Mesendoderm (in vitro differentiated cells): Measurements from ENCODE around the gene BMP8B.
"Not testable (repeated sequence)": the region's sequence is repeated elsewhere in the genome, so short reads cannot be mapped to it uniquely, and the experiment has no call there.

Source experiments
- DNase-seq: peaks from one replicate; pipeline ENCODE4 v3.0.0; 2013
- H2AK5ac ChIP-seq: 2 replicates; pipeline ENCODE4 v1.6.1; 2013; ENCODE audit warnings: low read length, inconsistent platforms
- H2BK120ac ChIP-seq: 2 replicates; pipeline ENCODE4 v1.6.1; 2013; ENCODE audit warnings: low read depth, mild to moderate bottlenecking, low read length, moderate library complexity, mixed read lengths
- H2BK15ac ChIP-seq: replicated peaks from 2 replicates; pipeline ENCODE4 v1.6.1; 2013; ENCODE audit warnings: low read depth, mild to moderate bottlenecking, moderate library complexity
- H2BK5ac ChIP-seq: 2 replicates; pipeline ENCODE4 v1.6.1; 2013; ENCODE audit warnings: low read length, inconsistent platforms
- H3K18ac ChIP-seq: 2 replicates; pipeline ENCODE4 v1.6.1; 2013; ENCODE audit warnings: mild to moderate bottlenecking, low read length, mixed read lengths
- H3K23ac ChIP-seq: one replicate; pipeline ENCODE4 v1.6.1; 2013; ENCODE audit warnings: low read length
- H3K27ac ChIP-seq: 2 replicates; pipeline ENCODE4 v1.5.1; 2013; ENCODE audit warnings: low read depth, mild to moderate bottlenecking, inconsistent platforms, low read length, moderate library complexity
- H3K27me3 ChIP-seq: 2 replicates; pipeline ENCODE4 v1.6.1; 2013; ENCODE audit warnings: low read length, control low read depth, mild to moderate bottlenecking, inconsistent platforms; ENCODE audit not compliant: insufficient read depth, poor library complexity
- H3K36me3 ChIP-seq: 2 replicates; pipeline ENCODE4 v1.6.1; 2013; ENCODE audit warnings: low read length, inconsistent platforms; ENCODE audit not compliant: control insufficient read depth, insufficient read depth
- H3K4ac ChIP-seq: one replicate; pipeline ENCODE4 v1.6.1; 2013; ENCODE audit warnings: low read depth, mild to moderate bottlenecking, low read length, moderate library complexity
- H3K4me1 ChIP-seq: 2 replicates; pipeline ENCODE4 v1.6.1; 2013; ENCODE audit warnings: low read depth, low read length, inconsistent platforms; ENCODE audit not compliant: control insufficient read depth
- H3K4me2 ChIP-seq: 2 replicates; pipeline ENCODE4 v1.6.1; 2013; ENCODE audit warnings: low read length
- H3K4me3 ChIP-seq: 2 replicates; pipeline ENCODE4 v1.5.1; 2013; ENCODE audit warnings: mild to moderate bottlenecking, low read length
- H3K56ac ChIP-seq: one replicate; pipeline ENCODE4 v1.6.1; 2013; ENCODE audit warnings: low read length
- H3K79me1 ChIP-seq: 2 replicates; pipeline ENCODE4 v1.6.1; 2013; ENCODE audit warnings: low read length, inconsistent platforms
- H3K79me2 ChIP-seq: 2 replicates; pipeline ENCODE4 v1.6.1; 2013; ENCODE audit warnings: mild to moderate bottlenecking, low read length; ENCODE audit not compliant: control insufficient read depth, insufficient read depth
- H3K9ac ChIP-seq: 2 replicates; pipeline ENCODE4 v1.6.1; 2013; ENCODE audit warnings: low read length, inconsistent platforms
- H4K5ac ChIP-seq: one replicate; pipeline ENCODE4 v1.6.1; 2013; ENCODE audit warnings: low read length
- H4K8ac ChIP-seq: one replicate; pipeline ENCODE4 v1.6.1; 2013; ENCODE audit warnings: low read depth, mild to moderate bottlenecking, control low read depth, low read length, moderate library complexity
- WGBS: extraction: QIAGEN DNeasy Blood & Tissue Kit; methylation state at CpG from one replicate; pipeline ENCODE4 v1.1.7; 2013; ENCODE audit warnings: low lambda C conversion rate, missing lambda C conversion rate; ENCODE audit not compliant: insufficient coverage; ENCODE audit errors: extremely low coverage; 5-methylcytosine and 5-hydroxymethylcytosine counted together

Gene BMP8B

GRCh38 chr1:39802496-39803260 is 14.0 kb upstream of the BMP8B start:
- Histone ChIP-seq H3K18ac (no peak overlapping the region), H3K79me2 (no peaks in the 10 kb centered on the region), H3K27ac (no peak overlapping the region), H3K27me3 (no peaks in the 10 kb centered on the region), H2BK5ac (no peak overlapping the region), H3K56ac (no peak overlapping the region), H3K4me1 (no peaks in the 10 kb centered on the region), H3K4ac (no peak overlapping the region), H2BK15ac (no peak overlapping the region), H4K5ac (no peak overlapping the region), H3K79me1 (no peaks in the 10 kb centered on the region), H3K23ac (no peak overlapping the region), H4K8ac (no peak overlapping the region), H3K4me2 (no peak overlapping the region), H2BK120ac (no peak overlapping the region), H3K9ac (no peak overlapping the region), H3K36me3 (no peaks in the 10 kb centered on the region), H3K4me3 (no peak overlapping the region), H2AK5ac (no peak overlapping the region)
- WGBS = no CpG with 5 or more reads among the region's 14 CpGs
- DNase-seq = no peak

- no peaks in the 10 kb centered on the region for H3K4me1 ChIP-seq
- H3K23ac ChIP-seq = no peak overlapping the region
- H2BK5ac ChIP-seq = no peak overlapping the region
- no peak overlapping the region for H3K27ac ChIP-seq
- no peak overlapping the region for H2BK15ac ChIP-seq
- H3K36me3 ChIP-seq = no peaks in the 10 kb centered on the region
- H3K79me2 ChIP-seq = no peaks in the 10 kb centered on the region
- no peak overlapping the region for H3K56ac ChIP-seq
- no peaks in the 10 kb centered on the region for H3K27me3 ChIP-seq
- no peak overlapping the region for H3K18ac ChIP-seq
- no CpG with 5 or more reads among the region's 3 CpGs for WGBS
- H3K79me1 ChIP-seq = no peaks in the 10 kb centered on the region
- H3K4ac ChIP-seq = no peak overlapping the region
- H2AK5ac ChIP-seq = no peak overlapping the region
- no peak for DNase-seq
- no peak overlapping the region for H3K4me3 ChIP-seq
- no peak overlapping the region for H3K4me2 ChIP-seq
- no peak overlapping the region for H4K5ac ChIP-seq
- no peak overlapping the region for H4K8ac ChIP-seq
- H2BK120ac ChIP-seq = no peak overlapping the region
- H3K9ac ChIP-seq = no peak overlapping the region
Observed at GRCh38 chr1:39800471-39800835, 11.8 kb upstream of the BMP8B start.

GRCh38 chr1:39799770-39800470 is 11.3 kb upstream of the BMP8B start:
- no peak overlapping the region for H2BK15ac ChIP-seq
- H3K4ac ChIP-seq = no peak overlapping the region
- H3K56ac ChIP-seq = no peak overlapping the region
- H2BK120ac ChIP-seq = no peak overlapping the region
- H4K5ac ChIP-seq = no peak overlapping the region
- no peaks in the 10 kb centered on the region for H3K4me1 ChIP-seq
- H3K36me3 ChIP-seq = no peaks in the 10 kb centered on the region
- H2BK5ac ChIP-seq = no peak overlapping the region
- no peak overlapping the region for H3K27ac ChIP-seq
- no peaks in the 10 kb centered on the region for H3K79me2 ChIP-seq
- H3K4me3 ChIP-seq = no peak overlapping the region
- no peak overlapping the region for H3K23ac ChIP-seq
- peak; percentile 88 for DNase-seq
- H3K4me2 ChIP-seq = no peak overlapping the region
- no peak overlapping the region for H2AK5ac ChIP-seq
- no peak overlapping the region for H4K8ac ChIP-seq
- H3K27me3 ChIP-seq = no peaks in the 10 kb centered on the region
- no peak overlapping the region for H3K18ac ChIP-seq
- H3K9ac ChIP-seq = no peak overlapping the region
- no CpG with 5 or more reads among the region's 8 CpGs for WGBS
- H3K79me1 ChIP-seq = no peaks in the 10 kb centered on the region

GRCh38 chr1:39798859-39799769 is 10.4 kb upstream of the BMP8B start:
- H3K9ac ChIP-seq, H3K36me3 ChIP-seq, H3K27me3 ChIP-seq, H2AK5ac ChIP-seq, H2BK5ac ChIP-seq, H3K23ac ChIP-seq, H3K4ac ChIP-seq, H4K8ac ChIP-seq, H2BK120ac ChIP-seq, H2BK15ac ChIP-seq, H3K27ac ChIP-seq, H3K79me2 ChIP-seq, H3K4me2 ChIP-seq, H3K18ac ChIP-seq, H3K79me1 ChIP-seq, H3K4me3 ChIP-seq, H3K4me1 ChIP-seq: not testable (repeated sequence)
- peak overlapping the region; percentile 56 for H4K5ac ChIP-seq
- WGBS = no CpG with 5 or more reads among the region's 26 CpGs
- peak overlapping the region; percentile 64 for H3K56ac ChIP-seq
- DNase-seq = peak; percentile 89

- Histone ChIP-seq H3K9ac (no peak overlapping the region), H3K18ac (no peak overlapping the region), H2BK120ac (no peak overlapping the region), H2BK5ac (no peak overlapping the region), H4K8ac (no peak overlapping the region), H3K79me2 (no peaks in the 10 kb centered on the region), H2BK15ac (no peak overlapping the region), H2AK5ac (no peak overlapping the region), H4K5ac (no peak overlapping the region), H3K79me1 (no peaks in the 10 kb centered on the region), H3K27ac (no peak overlapping the region), H3K56ac (no peak overlapping the region), H3K4me3 (no peak overlapping the region), H3K27me3 (no peaks in the 10 kb centered on the region), H3K4ac (no peak overlapping the region), H3K36me3 (no peaks in the 10 kb centered on the region), H3K4me1 (no peaks in the 10 kb centered on the region), H3K23ac (no peak overlapping the region), H3K4me2 (no peak overlapping the region)
- WGBS = no CpG with 5 or more reads among the region's 1 CpG
- DNase-seq = no peak
Observed at GRCh38 chr1:39795651-39796050, 7.0 kb upstream of the BMP8B start.
